Endothelial cell of umbilical vein (primary cell): ENCODE results near the gene ZNF496. TPM values are rescaled to one million over a fixed set of nuclear protein-coding genes. Genes with fewer than 3 reads are reported as not detected.

ENCODE experiments used
- BruUV-seq: library from RNA; stranded (reverse); fragments of 400-500 nt; replicated peaks from 2 replicates; lab custom pipeline; 2021; lab: Mats Ljungman, UMichigan
- CTCF ChIA-PET: fragments of 300-600, 350-600 bp; sonication (Branson Sonifier 250); formaldehyde crosslinking; loops from one replicate; lab custom pipeline; 2021; ENCODE audit warnings: antibody characterized with exemption, inconsistent platforms; lab: Charles Lee
- POLR2A ChIA-PET: fragments of 300-600, 350-600 bp; sonication (Branson Sonifier 250); formaldehyde crosslinking; loops from one replicate; lab custom pipeline; 2021; ENCODE audit warnings: antibody characterized with exemption, inconsistent platforms; lab: Charles Lee
- DNase-seq: peaks from one replicate; pipeline ENCODE4 v3.0.0-alpha.2; 2011; ENCODE audit warnings: low read depth, low spot score
- FAIRE-seq: peaks from 2 replicates; lab custom pipeline; 2011; peaks lifted over from hg19 to GRCh38; lab: Jason Lieb, UNC
- H2AFZ ChIP-seq: 2 replicates; pipeline ENCODE4 v1.6.0; 2012; ENCODE audit warnings: low read depth, low read length, control low read depth, inconsistent platforms
- H3K27ac ChIP-seq: 2 replicates; pipeline ENCODE4 v1.5.1; 2011; ENCODE audit warnings: low read depth, mild to moderate bottlenecking, control low read depth, low read length, moderate library complexity; ENCODE audit not compliant: insufficient read depth
- H3K27me3 ChIP-seq, 2 experiments: 2 replicates each; pipeline versions ENCODE4 v1.6.0 to v1.6.1; 2011; ENCODE audit warnings: low read length in 2 of 2, mixed read lengths in 1 of 2; ENCODE audit not compliant: control insufficient read depth in 2 of 2, insufficient read depth in 2 of 2
- H3K36me3 ChIP-seq, 2 experiments: 2 replicates in 1 of 2; 3 replicates in 1 of 2; pipeline ENCODE4 v1.5.1; 2011; ENCODE audit warnings: low read length in 2 of 2, mild to moderate bottlenecking in 1 of 2, moderate library complexity in 1 of 2; ENCODE audit not compliant: control insufficient read depth in 2 of 2, insufficient read depth in 2 of 2; ENCODE audit errors: extremely low read depth in 1 of 2
- H3K4me1 ChIP-seq: 3 replicates; pipeline ENCODE4 v1.5.1; 2011; ENCODE audit warnings: mild to moderate bottlenecking, low read length; ENCODE audit not compliant: control insufficient read depth, insufficient read depth; ENCODE audit errors: extremely low read depth
- H3K4me2 ChIP-seq: 2 replicates; pipeline ENCODE4 v1.6.1; 2011; ENCODE audit warnings: low read length, control low read depth, mixed read lengths; ENCODE audit not compliant: insufficient read depth
- H3K4me3 ChIP-seq, 3 experiments: fragments of 200-600 bp in 1 of 3; sonication (generic), shearing (Covaris generic) in 1 of 3; replicated peaks in 1 of 3; 2 replicates each; pipeline ENCODE4 v1.5.1; 2011 to 2016; ENCODE audit warnings: control low read depth in 3 of 3, low read length in 3 of 3, mild to moderate bottlenecking in 2 of 3, inconsistent platforms in 1 of 3, low read depth in 1 of 3, moderate library complexity in 1 of 3; ENCODE audit not compliant: insufficient read depth in 1 of 3
- H3K79me2 ChIP-seq: 2 replicates; pipeline ENCODE4 v1.6.0; 2012; ENCODE audit warnings: low read length, inconsistent platforms; ENCODE audit not compliant: control insufficient read depth, insufficient read depth
- H3K9ac ChIP-seq: replicated peaks from 2 replicates; pipeline ENCODE3; 2011; ENCODE audit warnings: low read length, control low read depth; ENCODE audit not compliant: insufficient read depth; ENCODE audit errors: extremely low read depth
- H3K9me1 ChIP-seq: replicated peaks from 3 replicates; pipeline ENCODE4 v1.6.0; 2011; ENCODE audit warnings: mild to moderate bottlenecking, low read length; ENCODE audit not compliant: control insufficient read depth, insufficient read depth; ENCODE audit errors: extremely low read depth
- H3K9me3 ChIP-seq: replicated peaks from 2 replicates; pipeline ENCODE4 v1.5.1; 2012; ENCODE audit warnings: low read length, inconsistent platforms; ENCODE audit not compliant: control insufficient read depth, insufficient read depth
- H4K20me1 ChIP-seq: replicated peaks from 2 replicates; pipeline ENCODE3; 2011; ENCODE audit warnings: mild to moderate bottlenecking, low read length; ENCODE audit not compliant: control insufficient read depth, insufficient read depth; ENCODE audit errors: extremely low read depth
- EZH2 ChIP-seq: IDR thresholded peaks from 2 replicates; pipeline ENCODE4 v1.6.1; 2012; ENCODE audit warnings: borderline replicate concordance, low read depth, mild to moderate bottlenecking, moderate library complexity, low read length, inconsistent platforms; ENCODE audit not compliant: severe bottlenecking
- FOS ChIP-seq: IDR thresholded peaks from 2 replicates; pipeline ENCODE4 v1.6.1; 2011; ENCODE audit warnings: mild to moderate bottlenecking, low read length, moderate library complexity, borderline replicate concordance; ENCODE audit not compliant: insufficient read depth
- GATA2 ChIP-seq: IDR thresholded peaks from 2 replicates; pipeline ENCODE4 v1.7.0; 2011; ENCODE audit warnings: low read depth, mild to moderate bottlenecking, moderate library complexity, mixed read lengths, low read length; ENCODE audit not compliant: insufficient read length, insufficient read depth
- JUN ChIP-seq: IDR thresholded peaks from 2 replicates; pipeline ENCODE4 v1.6.1; 2011; ENCODE audit warnings: borderline replicate concordance, low read depth; ENCODE audit not compliant: insufficient read length, insufficient read depth
- MYC ChIP-seq: IDR thresholded peaks from one replicate; pipeline ENCODE4 v1.6.1; 2011; ENCODE audit warnings: mild to moderate bottlenecking, low read depth, low read length
- POLR2A ChIP-seq: IDR thresholded peaks from 2 replicates; pipeline ENCODE4 v1.6.1; 2012; ENCODE audit warnings: low read depth, mild to moderate bottlenecking, control low read depth, low read length
- POLR2AphosphoS5 ChIP-seq: IDR thresholded peaks from 2 replicates; pipeline ENCODE4 v1.6.1; 2012; ENCODE audit warnings: low read depth, mild to moderate bottlenecking, control low read depth, low read length, moderate library complexity; ENCODE audit not compliant: insufficient read depth
- dilution Hi-C: fragments of 300-500 bp; cut with MboI; formaldehyde crosslinking; loops from one replicate; pipeline ENCODE4 v1.15.0; 2019; ENCODE audit warnings: low sequenced_read_pairs; ENCODE audit not compliant: extremely low pct_ligation_motif_present
- intact Hi-C: fragments of 100-400 bp; cut with micrococcal nuclease; formaldehyde crosslinking; loops from one replicate; pipeline ENCODE4 v1.10.0; 2022
- polyA plus RNA-seq, 4 experiments: library from polyadenylated mRNA; depleted of rRNA in 3 of 4; stranded (reverse) in 3 of 4; unstranded in 1 of 4; fragments of >200 nt; gene quantifications; 2 replicates each; pipeline versions ENCODE4 v1.2.1 to v1.2.3, GENCODE V29; 2011 to 2012; ENCODE audit warnings: missing spikeins in 1 of 4
- total RNA-seq: library from RNA; stranded (reverse); gene quantifications from 2 replicates; pipeline ENCODE4 v1.2.3, GENCODE V29; 2021
- TF ChIP-seq, protein P1 (sequence below), 2 donors: IDR thresholded peaks; 1 replicate in 1 of 2; 2 replicates in 1 of 2; pipeline ENCODE4 v1.5.1; 2011; ENCODE audit warnings: low read length in 2 of 2, mild to moderate bottlenecking in 2 of 2, moderate library complexity in 2 of 2, control low read depth in 1 of 2, inconsistent platforms in 1 of 2, low read depth in 1 of 2; ENCODE audit not compliant: insufficient read depth in 1 of 2; ENCODE audit errors: extremely low read depth in 1 of 2
- TF ChIP-seq, protein P2 (sequence below): IDR thresholded peaks from 2 replicates; pipeline ENCODE4 v1.6.1; 2011; ENCODE audit not compliant: insufficient read depth, insufficient read length

The ZNF496 gene
- total and polyA plus RNA-seq, 2 donors (not counting 3 experiments of a cell fraction or from before 2014, with no cell fraction given), result 22.4 to 46.0 TPM

DNA sequence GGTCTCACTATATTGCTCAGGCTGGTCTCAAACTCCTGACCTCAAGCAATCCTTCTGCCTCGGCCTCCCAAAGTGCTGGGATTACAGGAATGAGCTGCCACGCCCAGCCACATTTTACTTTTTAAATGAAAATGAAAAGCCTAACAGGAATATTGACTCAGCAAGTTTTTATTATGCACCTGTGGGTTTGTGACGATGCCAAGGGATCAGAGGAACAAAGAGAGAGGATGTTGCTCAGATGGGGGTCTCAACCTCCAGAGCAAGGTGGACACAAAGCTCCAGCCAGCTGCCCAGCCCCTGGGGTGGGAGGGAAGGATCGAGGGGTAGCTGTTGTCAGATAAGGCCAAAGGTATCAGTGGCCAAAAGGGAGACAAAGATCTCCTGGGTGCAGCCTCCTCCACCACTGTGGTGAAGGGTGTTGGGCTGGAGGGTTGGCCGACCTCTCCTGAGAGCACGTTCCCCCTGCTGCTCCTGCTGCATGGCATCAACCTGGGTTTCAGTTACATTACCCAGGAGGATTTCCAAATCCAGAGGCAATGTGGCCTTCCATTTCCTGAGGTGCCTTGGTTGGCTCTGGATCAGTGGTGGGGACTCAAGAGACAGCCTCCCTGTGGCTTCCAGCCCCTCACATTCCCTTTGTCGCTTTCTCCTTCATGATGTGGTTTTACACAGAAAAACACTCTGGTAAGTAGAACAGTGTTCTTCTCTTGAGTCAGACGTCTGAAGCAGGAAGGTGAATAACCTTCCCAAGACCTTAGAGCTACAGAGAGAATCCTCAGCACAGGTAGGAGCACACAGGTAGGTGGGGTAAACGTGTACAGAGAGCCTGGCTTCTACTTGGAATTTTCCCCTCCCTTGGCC lies 34.2 kb downstream of the ZNF496 start:
- Histone ChIP-seq H3K79me2 (no peaks in the 10 kb centered on the region), H3K27me3 (no peaks in the 10 kb centered on the region), H3K9me3 (no peaks in the 10 kb centered on the region), H3K36me3 (peaks cover 0 to 20% of the 10 kb centered on the region in 2 experiments), H3K27ac (no peak overlapping the region), H3K4me3 (no peak overlapping the region), H3K9me1 (no peaks in the 10 kb centered on the region), H2AFZ (no peak overlapping the region), H3K4me1 (no peaks in the 10 kb centered on the region), H3K9ac (no peak overlapping the region), H4K20me1 (no peaks in the 10 kb centered on the region), H3K4me2 (no peak overlapping the region)
- POLR2A ChIA-PET, result no interaction called here
- TF ChIP-seq, protein P1, sequence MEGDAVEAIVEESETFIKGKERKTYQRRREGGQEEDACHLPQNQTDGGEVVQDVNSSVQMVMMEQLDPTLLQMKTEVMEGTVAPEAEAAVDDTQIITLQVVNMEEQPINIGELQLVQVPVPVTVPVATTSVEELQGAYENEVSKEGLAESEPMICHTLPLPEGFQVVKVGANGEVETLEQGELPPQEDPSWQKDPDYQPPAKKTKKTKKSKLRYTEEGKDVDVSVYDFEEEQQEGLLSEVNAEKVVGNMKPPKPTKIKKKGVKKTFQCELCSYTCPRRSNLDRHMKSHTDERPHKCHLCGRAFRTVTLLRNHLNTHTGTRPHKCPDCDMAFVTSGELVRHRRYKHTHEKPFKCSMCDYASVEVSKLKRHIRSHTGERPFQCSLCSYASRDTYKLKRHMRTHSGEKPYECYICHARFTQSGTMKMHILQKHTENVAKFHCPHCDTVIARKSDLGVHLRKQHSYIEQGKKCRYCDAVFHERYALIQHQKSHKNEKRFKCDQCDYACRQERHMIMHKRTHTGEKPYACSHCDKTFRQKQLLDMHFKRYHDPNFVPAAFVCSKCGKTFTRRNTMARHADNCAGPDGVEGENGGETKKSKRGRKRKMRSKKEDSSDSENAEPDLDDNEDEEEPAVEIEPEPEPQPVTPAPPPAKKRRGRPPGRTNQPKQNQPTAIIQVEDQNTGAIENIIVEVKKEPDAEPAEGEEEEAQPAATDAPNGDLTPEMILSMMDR (IDR thresholded peaks at IDR 0.05; ENCODE audit: extremely low read depth in 1 of 2, insufficient read depth in 1 of 2, low read depth in 1 of 2, low read length in 2 of 2), result no peak
- no peak for TF ChIP-seq FOS
- no peak for TF ChIP-seq POLR2AphosphoS5
- no peak for TF ChIP-seq POLR2A
- no peak for TF ChIP-seq JUN
- TF ChIP-seq EZH2, result no peak
- TF ChIP-seq, protein P2, sequence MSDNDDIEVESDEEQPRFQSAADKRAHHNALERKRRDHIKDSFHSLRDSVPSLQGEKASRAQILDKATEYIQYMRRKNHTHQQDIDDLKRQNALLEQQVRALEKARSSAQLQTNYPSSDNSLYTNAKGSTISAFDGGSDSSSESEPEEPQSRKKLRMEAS, result no peak
- no peak for TF ChIP-seq GATA2
- no peak for TF ChIP-seq MYC
- no TSS peak for BruUV-seq
- FAIRE-seq, result no peak
- intact Hi-C loops, result no loop called here
- CTCF ChIA-PET, result no interaction called here
- no peak for DNase-seq
- dilution Hi-C loops, result no loop called here
